HepG2 (cell line): ENCODE results near the gene G6PC3. TPM values are rescaled to one million over a fixed set of nuclear protein-coding genes. Genes with fewer than 3 reads are reported as not detected.

ENCODE experiments used
- FOXA1 ChIP-seq, 2 experiments: fragments of 450-650 bp in 1 of 2; sonication (generic) in 1 of 2; formaldehyde crosslinking in 1 of 2; IDR thresholded peaks; 2 replicates each; pipeline versions ENCODE4 v1.4.0 to v1.6.1; 2016 to 2020; ENCODE audit warnings: missing genetic modification reagents in 1 of 2
- GATAD1 ChIP-seq: IDR thresholded peaks from 2 replicates; pipeline ENCODE4 v1.6.1; 2016; ENCODE audit warnings: missing genetic modification reagents, missing compliant biosample characterization
- HNRNPLL ChIP-seq: fragments of 200-400 bp; formaldehyde crosslinking; IDR thresholded peaks from 2 replicates; pipeline ENCODE4 v1.6.1; 2017; ENCODE audit warnings: mild to moderate bottlenecking, low read depth, low read length; ENCODE audit not compliant: poor library complexity, severe bottlenecking
- MTA1 ChIP-seq: sonication (generic); formaldehyde crosslinking; IDR thresholded peaks from 2 replicates; pipeline ENCODE4 v1.4.0; 2020; ENCODE audit warnings: missing genetic modification reagents, mild to moderate bottlenecking, borderline replicate concordance
- NFYC ChIP-seq: IDR thresholded peaks from 2 replicates; pipeline ENCODE4 v1.6.1; 2016; ENCODE audit warnings: missing genetic modification reagents, missing compliant biosample characterization
- NKX3-1 ChIP-seq: sonication (generic); formaldehyde crosslinking; IDR thresholded peaks from 2 replicates; pipeline ENCODE4 v1.5.0; 2020; ENCODE audit warnings: missing genetic modification reagents
- REPIN1 ChIP-seq: sonication (generic); formaldehyde crosslinking; IDR thresholded peaks from 2 replicates; pipeline ENCODE4 v1.8.0; 2022; ENCODE audit warnings: missing genetic modification reagents, low read depth, mild to moderate bottlenecking, borderline replicate concordance
- SAFB2 ChIP-seq: sonication (generic); formaldehyde crosslinking; IDR thresholded peaks from 2 replicates; pipeline ENCODE4 v1.5.1; 2020; ENCODE audit warnings: missing genetic modification reagents, low read depth, mild to moderate bottlenecking, borderline replicate concordance
- SOX13 ChIP-seq, 3 experiments: fragments of 450-650 bp in 1 of 3; sonication (generic) in 1 of 3; formaldehyde crosslinking in 1 of 3; IDR thresholded peaks in 2 of 3; conservative IDR thresholded peaks in 1 of 3; 2 replicates each; pipeline versions ENCODE4 v1.5.0 to v1.6.1; 2016 to 2020; ENCODE audit warnings: antibody characterized with exemption in 1 of 3, mild to moderate bottlenecking in 1 of 3, missing compliant biosample characterization in 1 of 3, missing genetic modification reagents in 1 of 3, moderate library complexity in 1 of 3
- TEAD3 ChIP-seq: optimal IDR thresholded peaks from 2 replicates; pipeline ENCODE3; 2016; ENCODE audit warnings: borderline replicate concordance
- ZMYM4 ChIP-seq: sonication (generic); formaldehyde crosslinking; IDR thresholded peaks from 2 replicates; pipeline ENCODE4 v1.8.1; 2023; ENCODE audit warnings: mild to moderate bottlenecking, missing genetic modification reagents
- ZNF12 ChIP-seq: sonication (generic); formaldehyde crosslinking; IDR thresholded peaks from 2 replicates; pipeline ENCODE4 v1.5.0; 2020; ENCODE audit warnings: missing genetic modification reagents
- ZNF430 ChIP-seq: sonication (generic); formaldehyde crosslinking; IDR thresholded peaks from 2 replicates; pipeline ENCODE4 v1.9.0; 2021; ENCODE audit warnings: mild to moderate bottlenecking, missing genetic modification reagents
- ZNF431 ChIP-seq: sonication (generic); formaldehyde crosslinking; IDR thresholded peaks from 2 replicates; pipeline ENCODE4 v1.9.0; 2022; ENCODE audit warnings: missing genetic modification reagents, low read depth, mild to moderate bottlenecking, borderline replicate concordance
- ZNF619 ChIP-seq: sonication (generic); formaldehyde crosslinking; IDR thresholded peaks from 2 replicates; pipeline ENCODE4 v1.4.0; 2020; ENCODE audit warnings: mild to moderate bottlenecking, missing genetic modification reagents
- ZNF720 ChIP-seq: sonication (generic); formaldehyde crosslinking; IDR thresholded peaks from 2 replicates; pipeline ENCODE4 v1.4.0; 2020; ENCODE audit warnings: missing genetic modification reagents
- ZNF839 ChIP-seq: sonication (generic); formaldehyde crosslinking; IDR thresholded peaks from 2 replicates; pipeline ENCODE4 v1.4.0; 2020; ENCODE audit warnings: missing genetic modification reagents, mild to moderate bottlenecking, borderline replicate concordance
- polyA plus RNA-seq, 8 experiments: library from polyadenylated mRNA; depleted of rRNA in 3 of 8; stranded (reverse) in 7 of 8; unstranded in 1 of 8; fragments of >200 nt; fragmentation: Illumina TruSeq in 4 of 8; extraction: Trizol in 4 of 8; gene quantifications; 2 replicates each; pipeline versions ENCODE4 v1.2.1 to v1.2.3, GENCODE V29; 2011 to 2016; ENCODE audit warnings: low read depth in 4 of 8, missing spikeins in 1 of 8, mixed read lengths in 1 of 8; ENCODE audit not compliant: insufficient read depth in 1 of 8
- total RNA-seq, 5 experiments: library from RNA; depleted of rRNA; stranded (reverse); fragments of >200 nt; fragmentation: Illumina TruSeq; extraction: Trizol; gene quantifications; 2 replicates each; pipeline ENCODE4 v1.2.3, GENCODE V29; 2016; ENCODE audit warnings: low read depth in 1 of 5
- TF ChIP-seq, protein P1 (sequence below): sonication (generic); formaldehyde crosslinking; IDR thresholded peaks from 2 replicates; pipeline ENCODE4 v1.4.0; 2020; ENCODE audit warnings: mild to moderate bottlenecking, missing genetic modification reagents, borderline replicate concordance
- TF ChIP-seq, protein P2 (sequence below): sonication (generic); formaldehyde crosslinking; IDR thresholded peaks from 2 replicates; pipeline ENCODE4 v1.4.0; 2020; ENCODE audit warnings: missing genetic modification reagents
- TF ChIP-seq, protein P3 (sequence below): IDR thresholded peaks from 2 replicates; pipeline ENCODE4 v1.6.1; 2012; ENCODE audit warnings: inconsistent platforms
- TF ChIP-seq, protein P4 (sequence below): sonication (generic); formaldehyde crosslinking; IDR thresholded peaks from 2 replicates; pipeline ENCODE4 v1.4.0; 2020; ENCODE audit warnings: missing genetic modification reagents

G6PC3 gene
- total and polyA plus RNA-seq, 2 of the 13 experiments (the other 11 are each of a cell fraction or from before 2014, with no cell fraction given) = 38.5 to 75.8 TPM

DNA sequence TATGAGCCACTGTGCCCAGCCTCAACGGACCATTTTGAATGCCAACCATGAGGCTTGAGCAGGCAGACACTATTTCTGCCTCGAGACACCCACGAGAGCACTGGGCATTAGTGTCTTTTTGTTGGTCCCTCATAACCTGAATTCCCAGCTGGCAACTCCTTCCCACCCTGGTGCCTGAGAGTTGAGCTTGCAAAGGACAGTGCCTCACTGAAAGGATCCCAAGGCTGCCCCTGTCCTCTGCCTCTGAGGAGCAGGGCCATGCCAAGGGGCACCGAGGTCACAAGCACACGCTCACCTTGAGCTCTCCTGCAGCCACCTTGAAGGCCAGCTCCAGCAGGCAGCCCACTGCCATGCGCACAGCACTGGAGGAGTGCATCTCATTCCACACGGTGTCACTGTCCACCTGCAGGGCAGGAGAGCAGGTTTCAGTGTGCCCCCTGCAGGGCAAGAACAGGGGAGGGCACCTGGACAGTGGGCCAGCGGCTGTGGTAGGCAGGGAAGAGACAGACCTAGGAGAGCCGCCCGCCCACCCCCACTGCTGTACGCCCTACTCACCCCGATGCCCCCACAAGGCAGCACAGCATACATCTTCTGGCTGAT, 12.8 kb downstream of the G6PC3 start (continued):
- TF ChIP-seq, protein P1, sequence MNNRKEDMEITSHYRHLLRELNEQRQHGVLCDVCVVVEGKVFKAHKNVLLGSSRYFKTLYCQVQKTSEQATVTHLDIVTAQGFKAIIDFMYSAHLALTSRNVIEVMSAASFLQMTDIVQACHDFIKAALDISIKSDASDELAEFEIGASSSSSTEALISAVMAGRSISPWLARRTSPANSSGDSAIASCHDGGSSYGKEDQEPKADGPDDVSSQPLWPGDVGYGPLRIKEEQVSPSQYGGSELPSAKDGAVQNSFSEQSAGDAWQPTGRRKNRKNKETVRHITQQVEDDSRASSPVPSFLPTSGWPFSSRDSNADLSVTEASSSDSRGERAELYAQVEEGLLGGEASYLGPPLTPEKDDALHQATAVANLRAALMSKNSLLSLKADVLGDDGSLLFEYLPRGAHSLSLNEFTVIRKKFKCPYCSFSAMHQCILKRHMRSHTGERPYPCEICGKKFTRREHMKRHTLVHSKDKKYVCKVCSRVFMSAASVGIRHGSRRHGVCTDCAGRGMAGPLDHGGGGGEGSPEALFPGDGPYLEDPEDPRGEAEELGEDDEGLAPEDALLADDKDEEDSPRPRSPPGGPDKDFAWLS (CRISPR knock-in tag) = 0 out of 2 replicates have a peak, but pooled peaks have one; percentile 32
- TF ChIP-seq MTA1 (CRISPR knock-in tag) (peak; percentile 61; the same call in 1 of the 2 replicates), ZNF619 (CRISPR knock-in tag) (0 out of 2 replicates have a peak, but pooled peaks have one; percentile 42), NKX3-1 (CRISPR knock-in tag) (no peak), ZNF720 (CRISPR knock-in tag) (no peak), NFYC (CRISPR knock-in tag) (0 out of 2 replicates have a peak, but pooled peaks have one; percentile 22), GATAD1 (CRISPR knock-in tag) (peak; percentile 55; the same call in 1 of the 2 replicates), SOX13 (IDR thresholded peaks at IDR 0.05) (no peak), SOX13 (CRISPR knock-in tag; conservative IDR thresholded peaks at IDR 0.05 in 1 of 2, IDR thresholded peaks at IDR 0.05 in 1 of 2) (0 out of 4 replicates have a peak, but pooled peaks of 1 of the 2 experiments have one; percentile 24), ZNF12 (CRISPR knock-in tag) (0 out of 2 replicates have a peak, but pooled peaks have one; percentile 37), REPIN1 (CRISPR knock-in tag) (0 out of 2 replicates have a peak, but pooled peaks have one; percentile 50), ZNF431 (CRISPR knock-in tag) (no peak), FOXA1 (IDR thresholded peaks at IDR 0.05) (no peak), FOXA1 (CRISPR knock-in tag; IDR thresholded peaks at IDR 0.05) (peak; percentile 62), SAFB2 (CRISPR knock-in tag) (no peak), ZNF839 (CRISPR knock-in tag) (no peak; the same call in 1 of the 2 replicates), TEAD3 (peak; percentile 69), HNRNPLL (peak; percentile 30), ZNF430 (CRISPR knock-in tag) (0 out of 2 replicates have a peak, but pooled peaks have one; percentile 28), ZMYM4 (0 out of 2 replicates have a peak, but pooled peaks have one; percentile 25)
- TF ChIP-seq, protein P2, sequence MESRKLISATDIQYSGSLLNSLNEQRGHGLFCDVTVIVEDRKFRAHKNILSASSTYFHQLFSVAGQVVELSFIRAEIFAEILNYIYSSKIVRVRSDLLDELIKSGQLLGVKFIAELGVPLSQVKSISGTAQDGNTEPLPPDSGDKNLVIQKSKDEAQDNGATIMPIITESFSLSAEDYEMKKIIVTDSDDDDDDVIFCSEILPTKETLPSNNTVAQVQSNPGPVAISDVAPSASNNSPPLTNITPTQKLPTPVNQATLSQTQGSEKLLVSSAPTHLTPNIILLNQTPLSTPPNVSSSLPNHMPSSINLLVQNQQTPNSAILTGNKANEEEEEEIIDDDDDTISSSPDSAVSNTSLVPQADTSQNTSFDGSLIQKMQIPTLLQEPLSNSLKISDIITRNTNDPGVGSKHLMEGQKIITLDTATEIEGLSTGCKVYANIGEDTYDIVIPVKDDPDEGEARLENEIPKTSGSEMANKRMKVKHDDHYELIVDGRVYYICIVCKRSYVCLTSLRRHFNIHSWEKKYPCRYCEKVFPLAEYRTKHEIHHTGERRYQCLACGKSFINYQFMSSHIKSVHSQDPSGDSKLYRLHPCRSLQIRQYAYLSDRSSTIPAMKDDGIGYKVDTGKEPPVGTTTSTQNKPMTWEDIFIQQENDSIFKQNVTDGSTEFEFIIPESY (CRISPR knock-in tag) = peak; percentile 96
- TF ChIP-seq, protein P3, sequence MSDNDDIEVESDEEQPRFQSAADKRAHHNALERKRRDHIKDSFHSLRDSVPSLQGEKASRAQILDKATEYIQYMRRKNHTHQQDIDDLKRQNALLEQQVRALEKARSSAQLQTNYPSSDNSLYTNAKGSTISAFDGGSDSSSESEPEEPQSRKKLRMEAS = peak; percentile 73; the same call in 1 of the 2 replicates
- TF ChIP-seq, protein P4, sequence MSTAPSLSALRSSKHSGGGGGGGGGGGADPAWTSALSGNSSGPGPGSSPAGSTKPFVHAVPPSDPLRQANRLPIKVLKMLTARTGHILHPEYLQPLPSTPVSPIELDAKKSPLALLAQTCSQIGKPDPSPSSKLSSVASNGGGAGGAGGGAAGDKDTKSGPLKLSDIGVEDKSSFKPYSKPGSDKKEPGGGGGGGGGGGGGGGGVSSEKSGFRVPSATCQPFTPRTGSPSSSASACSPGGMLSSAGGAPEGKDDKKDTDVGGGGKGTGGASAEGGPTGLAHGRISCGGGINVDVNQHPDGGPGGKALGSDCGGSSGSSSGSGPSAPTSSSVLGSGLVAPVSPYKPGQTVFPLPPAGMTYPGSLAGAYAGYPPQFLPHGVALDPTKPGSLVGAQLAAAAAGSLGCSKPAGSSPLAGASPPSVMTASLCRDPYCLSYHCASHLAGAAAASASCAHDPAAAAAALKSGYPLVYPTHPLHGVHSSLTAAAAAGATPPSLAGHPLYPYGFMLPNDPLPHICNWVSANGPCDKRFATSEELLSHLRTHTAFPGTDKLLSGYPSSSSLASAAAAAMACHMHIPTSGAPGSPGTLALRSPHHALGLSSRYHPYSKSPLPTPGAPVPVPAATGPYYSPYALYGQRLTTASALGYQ (CRISPR knock-in tag) = no peak
